Thyroid gland (tissue), 4 donors: Measurements from ENCODE around the gene LIN7A. TPM values are rescaled to one million over a fixed set of nuclear protein-coding genes. Genes with fewer than 3 reads are reported as not detected.

Experiments
- DNase-seq, 2 donors: peaks; one replicate each; pipeline ENCODE4 v3.0.0-alpha.2; 2019
- H3K27ac ChIP-seq, 3 donors: fragments of 200-600 bp; sonication (generic); 1 replicate in 2 of 3; 2 replicates in 1 of 3; pipeline ENCODE4 v1.5.1; 2016 to 2019; ENCODE audit warnings: mild to moderate bottlenecking in 1 of 3, moderate library complexity in 1 of 3
- H3K27me3 ChIP-seq: fragments of 200-600 bp; sonication (generic); one replicate; pipeline ENCODE4 v1.5.1; 2019
- H3K36me3 ChIP-seq, 2 donors: fragments of 200-600 bp; sonication (generic); one replicate each; pipeline ENCODE4 v1.5.1; 2016 to 2019
- H3K4me1 ChIP-seq, 2 donors: fragments of 200-600 bp; sonication (generic); one replicate each; pipeline ENCODE4 v1.5.1; 2017 to 2019
- H3K4me3 ChIP-seq, 3 donors: fragments of 200-600 bp; sonication (generic); replicated peaks in 1 of 3; 1 replicate in 2 of 3; 2 replicates in 1 of 3; pipeline ENCODE4 v1.5.1; 2016; ENCODE audit warnings: mild to moderate bottlenecking in 1 of 3
- H3K9me3 ChIP-seq: fragments of 200-600 bp; sonication (generic); one replicate; pipeline ENCODE4 v1.5.1; 2017
- CTCF ChIP-seq, 6 experiments: fragments of 200-600 bp in 3 of 6; fragments of 450-650 bp in 3 of 6; sonication (generic) in 3 of 6; IDR thresholded peaks; one replicate each; pipeline ENCODE4 v1.5.1; 2016 to 2019; ENCODE audit warnings: antibody characterized with exemption in 6 of 6, mild to moderate bottlenecking in 2 of 6, inconsistent platforms in 1 of 6, moderate library complexity in 1 of 6
- POLR2A ChIP-seq, 2 donors: fragments of 450-650 bp; IDR thresholded peaks; one replicate each; pipeline ENCODE4 v1.6.1; 2017; ENCODE audit warnings: antibody characterized with exemption in 2 of 2, mild to moderate bottlenecking in 2 of 2, moderate library complexity in 1 of 2
- WGBS, 2 donors: methylation state at CpG; one replicate each; pipeline ENCODE4 v1.1.5; 2017; 5-methylcytosine and 5-hydroxymethylcytosine counted together
- intact Hi-C: fragments of 100-400 bp; cut with DNase I; formaldehyde crosslinking; loops from one replicate; pipeline ENCODE4 v1.15.1; 2023
- total RNA-seq, 4 donors: library from RNA; depleted of rRNA; stranded (reverse); fragments of >200 nt; gene quantifications; one replicate each; pipeline ENCODE4 v1.2.3, GENCODE V29; 2016

The LIN7A gene
- total RNA-seq, 4 donors from 2014 or later = 7.9 to 21.4 (median 18.4) TPM

GRCh38 chr12:80781313-80781712 lies 156.4 kb downstream of the LIN7A start:
- peaks cover 24 to 32% of the 10 kb centered on the region in 2 donors for H3K4me1 ChIP-seq
- no peak overlapping the region for H3K4me3 ChIP-seq
- TF ChIP-seq CTCF (IDR thresholded peaks at IDR 0.05) = no peak
- TF ChIP-seq POLR2A (IDR thresholded peaks at IDR 0.05) = no peak
- intact Hi-C loops = no loop called here
- no peak for DNase-seq
- H3K36me3 ChIP-seq = no peaks in the 10 kb centered on the region
- no peaks in the 10 kb centered on the region for H3K27me3 ChIP-seq
- H3K9me3 ChIP-seq = no peaks in the 10 kb centered on the region
- WGBS, 2 donors = 78 to 86% methylated on average over 1 of the region's 1 CpG
- no peak overlapping the region for H3K27ac ChIP-seq

GRCh38 chr12:80780746-80781145 lies 157.0 kb downstream of the LIN7A start:
- WGBS, 2 donors = 73 to 88% methylated on average over 2 of the region's 2 CpGs
- H3K27me3 ChIP-seq = no peaks in the 10 kb centered on the region
- DNase-seq = no peak
- TF ChIP-seq POLR2A (IDR thresholded peaks at IDR 0.05) (no peak), CTCF (IDR thresholded peaks at IDR 0.05) (no peak)
- no peaks in the 10 kb centered on the region for H3K36me3 ChIP-seq
- H3K4me3 ChIP-seq = no peak overlapping the region
- H3K27ac ChIP-seq = no peak overlapping the region
- intact Hi-C loops = no loop called here
- peaks cover 25 to 33% of the 10 kb centered on the region in 2 donors for H3K4me1 ChIP-seq
- H3K9me3 ChIP-seq = no peaks in the 10 kb centered on the region

GRCh38 chr12:80778005-80778541 lies 159.7 kb downstream of the LIN7A start:
- Histone ChIP-seq H3K4me3 (no peak overlapping the region), H3K36me3 (no peaks in the 10 kb centered on the region), H3K27me3 (no peaks in the 10 kb centered on the region), H3K9me3 (no peaks in the 10 kb centered on the region), H3K4me1 (peaks cover 25 to 33% of the 10 kb centered on the region in 2 donors), H3K27ac (peak overlapping the region; percentile 97 to 98 (median 97))
- 49% methylated on average over 3 of the region's 3 CpGs for WGBS, 2 donors
- peak; percentile 84 to 85 for DNase-seq
- intact Hi-C loops = no loop called here
- TF ChIP-seq CTCF (IDR thresholded peaks at IDR 0.05) (no peak), POLR2A (IDR thresholded peaks at IDR 0.05) (peak in 1 of 2 donors; percentile 51)

- peak in 1 of 2 donors; percentile 14 for DNase-seq
- Histone ChIP-seq H3K27ac (peak overlapping the region; percentile 97 to 98 (median 97)), H3K4me1 (peaks cover 25 to 33% of the 10 kb centered on the region in 2 donors), H3K27me3 (no peaks in the 10 kb centered on the region), H3K4me3 (no peak overlapping the region), H3K36me3 (no peaks in the 10 kb centered on the region), H3K9me3 (no peaks in the 10 kb centered on the region)
- 35 to 36% methylated on average over 4 of the region's 4 CpGs for WGBS, 2 donors
- intact Hi-C loops = no loop called here
- TF ChIP-seq CTCF (IDR thresholded peaks at IDR 0.05) (no peak), POLR2A (IDR thresholded peaks at IDR 0.05) (peak in 1 of 2 donors; percentile 51)
Observed at GRCh38 chr12:80777587-80777986, 160.1 kb downstream of the LIN7A start.

GRCh38 chr12:80776706-80777105 lies 161.0 kb downstream of the LIN7A start:
- peak overlapping the region; percentile 97 to 98 (median 97) for H3K27ac ChIP-seq
- intact Hi-C loops = no loop called here
- no peaks in the 10 kb centered on the region for H3K36me3 ChIP-seq
- no peaks in the 10 kb centered on the region for H3K27me3 ChIP-seq
- no peak for TF ChIP-seq POLR2A (IDR thresholded peaks at IDR 0.05)
- no peak for TF ChIP-seq CTCF (IDR thresholded peaks at IDR 0.05)
- no peak for DNase-seq
- no peak overlapping the region for H3K4me3 ChIP-seq
- 86 to 88% methylated on average over 2 of the region's 2 CpGs for WGBS, 2 donors
- peaks cover 25 to 33% of the 10 kb centered on the region in 2 donors for H3K4me1 ChIP-seq
- no peaks in the 10 kb centered on the region for H3K9me3 ChIP-seq
